ENCODE data around the gene RORC.

GRCh38 chr1:151801310-151801820 is 30.2 kb downstream of the RORC start:
- TF ChIP-seq CTCF (IDR thresholded peaks at IDR 0.05; ENCODE audit: low read depth, low read length) (no peak), MYC (IDR thresholded peaks at IDR 0.05; ENCODE audit: low read depth, low read length) (no peak)
